SKM-1 (cell line): Measurements from ENCODE around the gene NRP2.

Source experiments
- DNase-seq: peaks from one replicate; lab custom pipeline; 2025; ENCODE audit not compliant: unreplicated experiment; lab: John Stamatoyannopoulos, UW

Gene NRP2

GRCh38 chr2:205752296-205752820, 70.1 kb downstream of the NRP2 start:
- DNase-seq, result no peak

- no peak for DNase-seq
Observed at GRCh38 chr2:205752924-205753323, 70.6 kb downstream of the NRP2 start.

GRCh38 chr2:205754285-205754923, 72.1 kb downstream of the NRP2 start:
- DNase-seq, result no peak

- DNase-seq, result no peak
Observed at GRCh38 chr2:205754924-205755321, 72.6 kb downstream of the NRP2 start.

- no peak for DNase-seq
Observed at GRCh38 chr2:205755923-205756322, 73.6 kb downstream of the NRP2 start.

- DNase-seq, result no peak
Observed at GRCh38 chr2:205757271-205757670, 75.0 kb downstream of the NRP2 start.

- no peak for DNase-seq
Observed at GRCh38 chr2:205758051-205758450, 75.8 kb downstream of the NRP2 start.

- DNase-seq, result no peak
Observed at GRCh38 chr2:205758500-205758899, 76.2 kb downstream of the NRP2 start.

GRCh38 chr2:205759257-205759656, 77.0 kb downstream of the NRP2 start:
- DNase-seq, result no peak

- DNase-seq, result no peak
Observed at GRCh38 chr2:205759732-205760131, 77.4 kb downstream of the NRP2 start.

- no peak for DNase-seq
Observed at GRCh38 chr2:205760157-205760556, 77.9 kb downstream of the NRP2 start.

- no peak for DNase-seq
Observed at GRCh38 chr2:205761421-205761820, 79.1 kb downstream of the NRP2 start.

- no peak for DNase-seq
Observed at GRCh38 chr2:205762881-205763280, 80.6 kb downstream of the NRP2 start.

GRCh38 chr2:205763708-205764211, 81.5 kb downstream of the NRP2 start:
- DNase-seq, result no peak

GRCh38 chr2:205764270-205764746, 82.0 kb downstream of the NRP2 start:
- no peak for DNase-seq

- DNase-seq, result no peak
Observed at GRCh38 chr2:205765151-205765550, 82.8 kb downstream of the NRP2 start.

GRCh38 chr2:205766779-205767359, 84.6 kb downstream of the NRP2 start:
- peak; percentile 36 for DNase-seq

GRCh38 chr2:205767617-205768016, 85.3 kb downstream of the NRP2 start:
- DNase-seq, result no peak

- no peak for DNase-seq
Observed at GRCh38 chr2:205768341-205768740, 86.0 kb downstream of the NRP2 start.

- DNase-seq, result no peak
Observed at GRCh38 chr2:205768815-205769494, 86.7 kb downstream of the NRP2 start.

- DNase-seq, result no peak
Observed at GRCh38 chr2:205769495-205769850, 87.2 kb downstream of the NRP2 start.

GRCh38 chr2:205769879-205770278, 87.6 kb downstream of the NRP2 start:
- DNase-seq, result no peak
